ENCODE measurements around the gene ZNF48.

The ZNF48 gene

DNA sequence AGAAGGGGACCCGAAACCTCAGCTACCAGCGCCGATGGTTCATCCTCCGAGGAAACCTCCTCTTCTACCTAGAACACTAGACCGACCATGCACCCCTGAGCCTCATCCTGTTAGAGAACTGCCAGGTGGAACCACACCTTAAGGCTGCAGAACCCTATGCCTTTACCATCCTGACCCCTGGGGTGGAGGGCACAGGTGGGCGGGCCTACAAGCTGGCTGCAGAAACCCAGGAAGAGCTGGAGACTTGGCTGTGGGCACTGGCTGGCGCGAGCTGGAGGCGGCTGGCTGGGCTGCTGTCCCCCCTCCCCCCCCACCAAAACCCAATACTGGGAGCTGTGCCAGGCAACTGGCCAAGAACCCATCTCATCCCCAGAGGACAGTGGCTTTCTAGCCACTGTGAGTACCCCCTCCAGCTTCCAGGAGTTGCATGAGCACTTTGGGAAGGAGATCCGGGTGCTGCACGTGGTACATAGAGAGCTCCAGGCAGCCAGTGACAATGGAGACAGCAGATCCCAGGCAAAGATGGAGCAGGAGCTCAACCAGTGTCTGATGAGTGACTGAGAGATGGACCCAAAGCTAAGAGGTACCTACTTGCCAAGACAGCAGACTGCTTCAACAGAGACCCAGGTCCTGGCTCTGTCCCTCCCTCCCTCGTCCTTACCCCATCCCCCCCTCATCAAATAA lies 38.7 kb upstream of the ZNF48 start:
- no peak for DNase-seq (ENCODE audit: extremely low read depth, low read depth)

DNA sequence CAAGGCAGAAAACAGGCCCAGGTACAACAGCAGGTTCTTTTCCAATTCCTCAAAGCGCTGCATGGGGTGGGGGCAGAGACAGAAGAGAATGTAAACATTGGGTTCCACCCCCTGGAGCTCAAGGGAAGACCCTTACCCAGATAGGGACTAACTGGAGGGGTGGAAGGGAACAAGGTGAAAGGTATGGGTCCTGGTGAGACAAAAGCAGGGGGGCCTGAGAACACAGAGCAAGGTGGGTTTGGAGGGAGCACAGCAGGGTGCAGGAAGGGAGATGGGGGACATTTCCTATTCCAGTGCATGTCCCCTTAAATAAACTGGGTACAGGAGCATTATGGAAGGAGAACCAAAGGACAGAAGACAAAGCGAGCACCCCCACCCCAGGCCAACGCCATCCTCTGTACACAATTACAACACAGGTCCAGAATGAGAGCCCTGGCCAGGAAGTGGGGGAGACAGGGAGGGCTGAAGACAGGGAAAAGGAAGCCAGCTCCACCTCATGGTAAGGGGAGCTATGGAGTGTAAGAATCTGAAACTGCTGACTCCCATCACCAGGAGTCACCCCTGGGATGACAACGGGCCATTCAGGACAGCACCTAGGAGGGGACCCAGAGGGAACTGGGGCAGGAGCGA lies 38.0 kb upstream of the ZNF48 start:
- DNase-seq (ENCODE audit: extremely low read depth, low read depth): no peak
- TF ChIP-seq, protein P1, sequence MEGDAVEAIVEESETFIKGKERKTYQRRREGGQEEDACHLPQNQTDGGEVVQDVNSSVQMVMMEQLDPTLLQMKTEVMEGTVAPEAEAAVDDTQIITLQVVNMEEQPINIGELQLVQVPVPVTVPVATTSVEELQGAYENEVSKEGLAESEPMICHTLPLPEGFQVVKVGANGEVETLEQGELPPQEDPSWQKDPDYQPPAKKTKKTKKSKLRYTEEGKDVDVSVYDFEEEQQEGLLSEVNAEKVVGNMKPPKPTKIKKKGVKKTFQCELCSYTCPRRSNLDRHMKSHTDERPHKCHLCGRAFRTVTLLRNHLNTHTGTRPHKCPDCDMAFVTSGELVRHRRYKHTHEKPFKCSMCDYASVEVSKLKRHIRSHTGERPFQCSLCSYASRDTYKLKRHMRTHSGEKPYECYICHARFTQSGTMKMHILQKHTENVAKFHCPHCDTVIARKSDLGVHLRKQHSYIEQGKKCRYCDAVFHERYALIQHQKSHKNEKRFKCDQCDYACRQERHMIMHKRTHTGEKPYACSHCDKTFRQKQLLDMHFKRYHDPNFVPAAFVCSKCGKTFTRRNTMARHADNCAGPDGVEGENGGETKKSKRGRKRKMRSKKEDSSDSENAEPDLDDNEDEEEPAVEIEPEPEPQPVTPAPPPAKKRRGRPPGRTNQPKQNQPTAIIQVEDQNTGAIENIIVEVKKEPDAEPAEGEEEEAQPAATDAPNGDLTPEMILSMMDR (IDR thresholded peaks at IDR 0.05; ENCODE audit: low read depth, low read length): no peak

More for the DNA sequence above, 38.7 kb upstream of the ZNF48 start:
- TF ChIP-seq, protein P1 (IDR thresholded peaks at IDR 0.05; ENCODE audit: low read depth, low read length): no peak

DNA sequence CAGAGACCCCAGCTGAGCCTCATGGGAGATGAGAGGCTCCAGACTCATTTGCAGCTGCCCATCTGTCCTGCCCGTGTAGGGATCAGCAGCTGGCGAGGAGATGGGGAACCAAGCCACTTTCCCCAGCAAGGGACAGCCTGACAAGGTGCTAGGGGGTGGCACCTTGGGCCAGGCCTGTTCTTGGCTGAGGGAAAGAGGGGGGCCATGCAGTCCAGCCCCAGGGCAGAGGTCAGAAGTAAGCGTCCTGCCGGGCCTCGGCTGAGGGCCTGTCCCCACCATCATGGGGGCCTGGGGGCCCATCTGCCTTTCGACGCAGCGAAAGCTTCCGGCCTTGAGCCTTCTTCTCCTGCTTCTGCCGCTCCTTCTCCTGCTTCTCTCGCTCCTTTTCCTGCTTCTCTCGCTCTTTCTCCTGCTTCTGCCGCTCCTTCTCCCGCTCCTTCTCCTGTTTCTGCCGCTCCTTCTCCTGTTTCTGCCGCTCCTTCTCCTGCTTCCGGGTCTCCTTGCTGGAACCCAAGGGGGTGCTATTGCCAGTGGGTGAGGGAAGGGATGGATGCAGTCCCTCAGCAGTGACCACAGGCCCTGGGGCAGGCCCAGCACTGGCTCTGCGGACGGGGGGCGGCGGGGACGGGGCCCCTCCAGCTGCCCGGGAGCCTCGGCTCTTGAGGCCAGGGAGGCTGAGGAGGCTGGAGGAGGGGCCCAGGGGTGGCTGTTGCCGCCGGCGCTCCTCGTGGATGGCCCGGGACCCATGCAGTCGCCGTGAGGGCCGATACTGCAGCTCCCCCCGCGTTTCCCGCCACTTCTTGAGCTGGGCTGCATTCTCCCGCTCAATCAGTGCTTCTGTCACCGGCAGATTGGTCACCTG lies 37.3 kb upstream of the ZNF48 start:
- TF ChIP-seq, protein P1 (IDR thresholded peaks at IDR 0.05; ENCODE audit: low read depth, low read length): no peak
- DNase-seq (ENCODE audit: extremely low read depth, low read depth): no peak

DNA sequence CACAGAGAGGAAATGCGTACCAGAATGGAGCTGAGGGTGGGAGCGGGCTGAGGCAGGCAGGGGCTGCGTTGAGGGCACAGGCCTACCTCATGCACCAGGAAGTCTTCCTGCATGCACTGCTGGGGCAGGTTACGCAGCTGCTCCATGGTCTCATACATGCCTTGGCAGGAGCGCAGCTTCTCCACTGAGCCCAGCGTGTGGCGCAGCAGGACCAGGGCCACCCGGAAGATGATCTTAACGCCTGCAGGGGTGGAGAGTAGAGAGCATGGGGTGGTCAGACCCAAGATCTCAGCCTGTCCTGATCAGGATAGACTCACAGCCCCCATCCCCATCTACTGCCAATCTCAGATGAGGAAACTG lies 36.7 kb upstream of the ZNF48 start:
- TF ChIP-seq, protein P1 (IDR thresholded peaks at IDR 0.05; ENCODE audit: low read depth, low read length): no peak
- no peak for DNase-seq (ENCODE audit: extremely low read depth, low read depth)

DNA sequence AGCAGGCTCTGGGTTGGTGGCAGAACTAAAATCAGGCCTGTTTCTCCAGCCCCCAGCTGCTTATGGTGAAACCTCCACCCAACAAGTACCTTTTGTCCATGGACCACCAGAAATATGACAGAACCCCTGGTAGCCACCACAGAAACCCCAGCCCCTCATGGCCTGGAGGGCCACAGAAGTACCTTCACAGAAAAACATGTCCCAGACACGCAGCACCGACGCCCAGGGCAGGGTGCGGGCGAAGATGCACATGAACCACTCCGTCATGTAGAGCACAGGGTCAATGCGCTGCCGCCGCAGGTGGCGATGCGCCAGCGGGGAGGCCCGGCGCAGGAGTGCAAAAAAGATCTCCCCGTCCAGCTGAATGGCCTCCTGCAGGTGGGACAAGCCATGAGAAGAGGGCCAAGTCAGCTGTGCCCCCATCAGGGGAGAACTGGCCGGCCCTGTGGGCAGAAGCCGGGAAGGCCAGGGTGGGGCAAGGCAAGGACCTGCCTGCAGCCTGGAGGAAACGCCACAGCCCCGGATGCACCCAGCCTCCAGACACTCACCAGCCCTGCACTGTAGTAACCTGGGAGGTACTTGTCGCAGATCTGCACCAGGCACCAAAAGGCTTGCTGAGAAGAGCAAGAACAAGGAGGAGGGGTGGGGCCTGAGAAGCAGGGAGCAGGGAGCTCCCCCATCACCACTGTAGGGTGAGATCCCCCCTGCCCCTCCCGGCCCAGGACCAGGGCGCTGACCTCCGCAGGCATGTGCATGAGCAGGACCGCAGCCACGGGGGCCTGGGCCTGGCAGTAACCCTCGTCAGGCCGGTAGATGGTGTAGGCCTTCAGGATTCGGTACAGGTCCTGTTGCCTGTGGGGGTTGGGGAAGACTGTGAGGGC lies 36.0 kb upstream of the ZNF48 start:
- DNase-seq (ENCODE audit: extremely low read depth, low read depth): no peak
- TF ChIP-seq, protein P1 (IDR thresholded peaks at IDR 0.05; ENCODE audit: low read depth, low read length): no peak

DNA sequence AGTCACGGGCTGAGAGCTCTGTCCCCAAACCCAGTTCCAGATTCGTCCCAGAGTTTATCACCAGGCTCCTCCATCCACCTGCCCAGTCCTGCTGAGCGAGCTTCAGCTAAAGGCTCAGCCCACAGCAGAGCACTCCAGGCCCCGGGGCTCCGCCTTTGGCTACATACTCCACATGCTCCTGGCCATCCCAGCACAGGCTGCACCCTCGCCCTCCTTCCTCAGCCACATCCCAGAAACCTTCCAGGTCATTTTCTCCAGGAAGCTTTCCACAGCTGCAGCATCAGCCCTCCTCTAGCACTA lies 35.4 kb upstream of the ZNF48 start:
- no peak for DNase-seq (ENCODE audit: extremely low read depth, low read depth)
- TF ChIP-seq, protein P1 (IDR thresholded peaks at IDR 0.05; ENCODE audit: low read depth, low read length): no peak
